IPS DF 4.7 (cell line): ENCODE results near the gene METTL18.
A peak's percentile ranks its signal among the peaks of the same experiment; 100 is the strongest.
"Not testable (repeated sequence)": the region's sequence is repeated elsewhere in the genome, so short reads cannot be mapped to it uniquely, and the experiment has no call there.

Experiments
- DNase-seq: peaks from one replicate; pipeline ENCODE4 v3.0.0-alpha.2; 2013; ENCODE audit warnings: low spot score; ENCODE audit errors: extremely low read depth

The METTL18 gene

DNA sequence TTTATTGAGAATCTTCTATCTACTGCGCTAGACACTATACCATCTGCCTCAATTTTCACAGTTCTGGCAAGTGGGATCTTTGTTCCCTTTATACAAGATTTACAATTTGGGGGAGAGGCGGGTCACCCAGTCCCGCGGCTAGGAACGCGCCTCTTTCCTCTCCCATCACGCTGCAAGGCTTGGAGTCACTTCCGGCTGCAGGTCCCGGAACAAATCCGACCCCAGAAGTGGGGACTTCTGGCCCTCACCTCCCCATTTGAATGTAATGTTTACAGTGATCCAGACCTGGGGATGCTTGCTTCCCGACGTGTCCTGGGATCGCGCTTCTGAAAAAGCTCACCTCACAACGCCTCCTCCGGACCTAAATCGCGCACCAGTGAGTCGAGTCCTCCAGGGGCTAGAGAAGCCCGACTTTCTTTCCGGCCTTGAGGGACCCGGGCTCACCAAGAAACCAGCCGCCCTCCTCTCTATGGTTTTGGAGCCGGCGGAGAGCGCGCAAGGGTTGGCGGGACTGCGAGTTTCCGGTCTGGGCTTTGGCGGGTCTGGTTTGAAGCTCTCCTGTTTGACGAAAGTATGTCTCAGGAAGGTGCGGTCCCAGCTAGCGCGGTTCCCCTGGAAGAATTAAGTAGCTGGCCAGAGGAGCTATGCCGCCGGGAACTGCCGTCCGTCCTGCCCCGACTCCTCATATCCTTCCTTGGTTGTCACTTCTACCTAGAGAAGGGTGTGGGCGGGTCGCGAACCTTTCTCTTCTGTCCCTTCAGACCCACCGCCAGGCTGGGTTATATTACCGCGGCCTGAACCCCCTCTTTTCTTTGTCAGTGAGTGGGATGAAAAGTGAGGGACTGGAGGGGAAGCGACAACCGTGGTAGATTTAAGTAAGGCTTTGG lies at the start of gene METTL18:
Gene METTL18, minus strand, starts transcription at position 378 of the 887 bp plus-strand sequence. CDS start 1,212 bp downstream, outside the sequence.
- DNase-seq, result peak; percentile 90

DNA sequence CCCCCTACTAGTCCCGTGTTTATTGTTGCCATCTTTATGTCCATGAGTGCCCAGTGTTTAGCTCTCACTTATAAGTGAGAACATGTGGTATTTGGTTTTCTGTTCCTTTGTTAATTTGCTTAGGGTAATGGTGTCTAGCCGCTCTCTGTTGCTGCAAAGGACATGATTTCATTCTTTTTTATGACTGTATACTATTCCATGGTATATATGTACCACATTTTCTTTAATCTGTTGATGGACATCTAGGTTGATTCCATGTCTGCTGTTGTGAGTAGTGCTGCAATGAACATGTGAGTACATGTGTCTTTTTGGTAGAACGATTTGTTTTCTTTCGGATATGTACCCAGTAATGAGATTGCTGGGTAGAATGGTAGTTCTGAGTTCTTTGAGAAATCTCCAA lies 44.2 kb upstream of the METTL18 start:
- no peak for DNase-seq

DNA sequence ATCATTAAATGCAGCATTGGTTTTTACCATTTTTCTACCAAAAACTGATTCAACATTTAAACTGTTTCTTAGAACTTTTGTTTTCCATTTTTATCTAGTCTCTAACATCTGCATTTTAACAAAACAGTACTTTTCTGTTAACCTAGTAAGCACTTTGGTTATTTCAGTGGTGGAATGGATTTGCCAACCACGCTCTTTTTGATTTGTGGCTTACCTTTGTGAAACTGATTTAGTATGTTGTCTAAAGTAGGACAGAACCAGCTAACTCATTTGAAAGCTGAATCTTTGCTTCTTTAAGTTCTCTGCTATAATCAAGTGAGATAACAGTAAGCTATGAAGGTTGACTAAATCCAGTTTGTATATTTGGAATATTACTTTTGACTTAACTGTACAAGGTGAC lies 41.5 kb upstream of the METTL18 start:
- DNase-seq, result no peak

DNA sequence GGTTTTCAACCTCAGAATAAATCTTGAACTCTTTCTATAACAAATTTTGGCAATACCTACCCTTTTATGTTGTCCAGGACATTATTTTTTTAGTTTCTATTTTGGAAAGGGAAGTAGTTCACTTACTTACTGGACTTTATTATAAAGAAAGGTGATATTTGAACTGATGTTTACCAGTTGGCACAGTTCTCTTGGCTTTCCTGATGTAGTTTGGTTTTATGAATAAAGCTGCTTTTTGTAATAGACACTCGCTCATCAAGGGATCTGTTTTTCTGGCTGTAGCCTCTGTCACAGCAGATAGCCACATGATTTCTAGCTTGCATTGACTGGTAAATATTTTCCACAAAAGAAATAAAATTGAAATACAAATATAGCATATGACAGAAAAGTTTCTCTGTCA lies 40.9 kb upstream of the METTL18 start:
- no peak for DNase-seq

DNA sequence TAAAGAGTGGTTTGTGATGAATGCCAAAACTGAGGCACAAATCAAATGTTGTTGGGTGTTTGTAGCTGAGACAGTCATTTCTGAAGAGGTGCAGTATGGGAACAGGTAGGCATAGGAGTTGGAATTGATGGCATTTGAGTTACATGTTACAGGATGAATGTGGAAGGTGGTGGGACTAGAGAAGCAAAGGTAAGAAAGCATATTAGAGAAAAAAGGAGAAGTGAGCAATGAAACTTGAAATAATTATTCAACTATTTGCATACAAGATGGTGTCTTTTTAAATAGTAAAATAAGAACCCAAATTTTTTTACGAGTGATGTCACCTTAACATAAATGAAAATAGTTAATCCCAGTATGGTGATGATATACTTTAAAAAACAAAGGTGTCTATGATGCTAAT lies 40.2 kb upstream of the METTL18 start:
- DNase-seq, result no peak

DNA sequence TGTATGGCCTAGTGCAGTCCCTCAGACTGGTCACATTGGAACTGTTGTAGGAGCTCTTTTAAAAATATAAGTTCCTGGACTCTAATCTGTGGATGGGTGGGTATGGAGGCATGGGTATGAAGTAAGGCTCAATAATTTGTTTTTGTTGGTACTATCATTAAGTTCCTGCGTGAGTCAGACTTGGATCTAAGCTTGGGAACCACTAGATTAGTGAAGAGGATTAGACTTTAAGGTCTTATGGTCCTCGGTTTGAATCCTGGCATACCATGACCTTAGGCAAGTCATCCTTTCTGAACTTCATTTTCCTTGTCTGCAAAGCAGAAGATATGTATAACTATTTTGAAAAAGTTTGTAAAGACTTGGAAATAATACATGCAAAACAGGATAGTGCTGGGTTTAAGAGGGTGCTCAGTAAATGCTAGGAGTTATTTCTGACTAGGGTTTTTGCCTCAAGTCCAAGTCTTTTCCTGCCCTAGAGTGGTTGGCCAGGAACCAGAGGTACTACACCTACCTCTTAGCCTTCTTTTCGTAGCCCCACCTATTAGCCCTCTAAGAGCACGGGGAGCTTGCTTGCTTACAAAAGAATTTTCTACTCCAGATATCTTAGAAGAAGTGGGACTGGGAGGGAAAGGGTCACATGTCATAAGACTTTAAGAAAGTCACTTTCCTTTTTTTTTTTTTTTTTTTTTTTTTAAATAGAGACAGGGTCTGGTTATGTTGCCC lies 38.6 kb upstream of the METTL18 start:
- DNase-seq, result no peak

- no peak for DNase-seq
Observed at GRCh38 chr1:169829671-169830070, 35.0 kb upstream of the METTL18 start.

- DNase-seq, result no peak
Observed at GRCh38 chr1:169824153-169824552, 29.4 kb upstream of the METTL18 start.

DNA sequence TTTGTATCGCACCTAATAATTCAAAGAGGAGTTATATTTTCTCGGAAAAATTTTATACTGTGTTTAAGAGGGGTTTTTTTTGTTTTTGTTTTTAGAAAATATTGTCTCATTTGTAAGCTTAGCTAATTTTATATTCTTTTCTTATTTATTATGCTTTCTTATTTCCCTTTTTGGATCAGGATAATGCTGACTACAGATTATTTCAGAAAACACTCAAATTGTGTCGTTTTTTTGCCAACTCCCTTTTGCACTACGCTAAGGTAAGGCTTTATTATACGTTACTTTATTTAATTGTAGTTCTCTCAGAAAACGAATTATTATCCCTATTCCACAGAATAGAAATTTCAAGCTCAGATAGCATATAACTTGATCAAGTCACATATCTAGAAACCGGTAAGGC lies 26.8 kb upstream of the METTL18 start:
- no peak for DNase-seq

GRCh38 chr1:169816617-169817016 lies 21.9 kb upstream of the METTL18 start:
- no peak for DNase-seq

DNA sequence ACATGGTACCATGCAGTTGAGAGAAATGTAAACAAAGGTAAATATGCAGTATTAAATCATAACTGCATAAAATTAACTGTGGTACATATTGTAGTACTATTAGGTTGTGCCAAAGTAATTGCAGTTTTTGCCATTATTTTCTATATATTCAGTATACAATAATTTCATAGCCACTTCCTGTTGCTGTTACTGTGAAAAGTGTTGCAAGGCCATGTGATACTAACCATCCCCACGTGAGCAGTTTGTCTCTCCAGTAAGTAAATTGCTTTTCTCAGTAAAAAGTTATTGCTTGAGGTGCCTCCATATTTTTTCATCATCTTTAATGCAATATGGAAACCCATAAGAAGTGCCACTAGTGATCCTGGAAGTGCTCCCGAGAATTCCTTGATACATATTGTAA lies 19.6 kb upstream of the METTL18 start:
- no peak for DNase-seq

DNA sequence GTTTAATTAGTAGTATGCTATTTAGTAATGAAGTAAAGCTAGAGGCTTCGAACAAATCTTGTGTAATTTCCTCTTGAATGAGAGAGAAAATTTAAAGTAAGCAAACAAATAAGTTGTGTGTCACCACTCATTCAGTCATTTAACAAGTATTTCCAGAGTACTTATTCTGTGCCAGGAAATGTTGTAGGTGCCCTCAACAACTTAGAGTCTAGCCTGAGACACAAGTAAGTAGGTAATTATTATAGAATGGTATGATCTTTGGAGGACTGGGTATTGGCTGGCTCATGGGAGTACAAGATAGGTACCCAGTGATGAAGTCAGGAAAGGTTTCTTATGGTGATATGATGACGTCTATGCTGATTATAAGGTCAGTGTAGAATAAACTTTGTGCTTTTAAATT lies 17.4 kb upstream of the METTL18 start:
- no peak for DNase-seq

DNA sequence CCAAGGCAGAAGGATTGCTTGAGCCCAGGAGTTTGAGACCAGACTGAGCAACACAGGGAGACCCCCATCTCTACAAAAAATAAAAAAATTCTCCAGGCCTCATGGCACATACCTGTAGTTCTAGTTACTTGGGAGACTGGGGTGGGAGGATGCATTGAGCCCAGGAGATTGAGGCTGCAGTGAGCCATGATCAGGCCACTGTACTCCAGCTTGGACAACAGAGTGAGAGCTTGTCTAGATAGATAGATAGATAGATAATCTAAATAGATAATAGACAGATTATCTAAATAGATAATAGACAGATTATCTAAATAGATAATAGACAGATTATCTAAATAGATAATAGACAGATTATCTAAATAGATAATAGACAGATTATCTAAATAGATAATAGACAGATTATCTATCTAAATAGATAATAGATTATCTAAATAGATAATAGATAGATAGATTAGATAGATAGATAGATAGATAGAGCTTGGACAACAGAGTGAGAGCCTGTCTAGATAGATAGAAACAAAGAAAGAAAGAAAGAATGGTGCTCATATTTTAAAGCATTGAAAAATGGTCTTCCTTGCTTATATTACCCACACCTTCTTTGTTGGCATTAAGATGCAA lies 16.8 kb upstream of the METTL18 start:
- DNase-seq, result not testable (repeated sequence)

GRCh38 chr1:169809370-169810095 lies 14.8 kb upstream of the METTL18 start:
- no peak for DNase-seq

DNA sequence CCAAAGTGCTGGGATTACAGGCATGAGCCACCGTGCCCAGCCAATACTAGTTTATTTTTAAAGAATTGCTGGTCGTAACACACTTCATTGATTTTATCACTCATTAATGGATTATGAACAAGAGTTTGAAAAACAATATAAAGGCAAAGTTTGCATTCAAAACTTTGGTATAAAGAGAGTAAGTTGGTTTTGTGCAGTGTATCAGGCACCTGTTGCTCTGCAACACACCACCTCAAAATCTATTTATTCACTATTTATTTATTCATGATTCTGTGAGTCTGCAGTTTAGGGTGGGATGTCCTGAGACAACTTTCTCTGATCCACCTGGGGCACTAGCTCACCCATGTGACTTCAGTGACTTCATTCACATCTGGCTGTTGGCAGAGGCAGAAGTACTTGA lies 10.2 kb upstream of the METTL18 start:
- DNase-seq, result no peak

DNA sequence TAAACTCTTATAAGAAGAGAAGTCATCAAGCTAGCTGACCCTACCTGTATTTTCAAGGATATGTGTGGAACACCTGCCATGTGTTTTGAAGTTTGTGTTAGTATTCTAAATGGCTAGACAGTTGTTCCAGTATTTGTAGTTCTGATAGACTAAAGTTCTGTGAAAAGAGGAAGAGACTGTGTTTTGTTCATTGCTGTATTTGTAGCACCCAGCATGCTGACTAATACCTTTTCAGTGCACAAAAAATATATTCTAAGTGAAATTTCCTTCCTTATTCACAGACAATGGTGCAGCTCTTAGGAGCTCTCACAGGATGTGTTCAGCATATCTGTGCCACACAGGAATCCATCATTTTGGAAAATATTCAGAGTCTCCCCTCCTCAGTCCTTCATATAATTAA lies 8.2 kb upstream of the METTL18 start:
- DNase-seq, result no peak

GRCh38 chr1:169797281-169797680 lies 2.6 kb upstream of the METTL18 start:
- no peak for DNase-seq

- no peak for DNase-seq
Observed at GRCh38 chr1:169796274-169796810, 1.6 kb upstream of the METTL18 start.

- DNase-seq, result no peak
Observed at GRCh38 chr1:169795687-169796086, 980 bp upstream of the METTL18 start.

DNA sequence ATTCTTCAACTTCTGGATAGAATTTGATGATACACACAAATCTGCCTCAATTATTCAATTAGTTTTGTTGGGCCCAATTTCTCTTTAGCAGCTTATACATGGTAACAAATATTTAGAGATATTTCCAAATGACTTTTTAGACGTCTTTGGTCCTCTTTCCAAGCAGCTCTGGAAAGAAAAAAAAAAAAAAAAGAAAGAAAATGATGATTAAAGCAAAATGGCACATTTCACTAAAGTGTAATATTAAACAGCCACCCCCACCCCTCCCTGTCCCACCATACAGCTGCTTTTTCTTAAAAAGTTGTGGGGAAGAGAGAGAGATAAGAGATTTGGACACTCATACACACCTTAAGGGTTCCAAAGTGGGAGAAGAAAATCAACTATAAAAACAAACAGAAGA lies 977 bp downstream of the METTL18 start:
- DNase-seq, result no peak

GRCh38 chr1:169788402-169788801 lies 6.3 kb downstream of the METTL18 start:
- no peak for DNase-seq
